Psoas muscle (tissue), 8 donors: ENCODE measurements around the gene PTEN. TPM values are rescaled to one million over a fixed set of nuclear protein-coding genes. Genes with fewer than 3 reads are reported as not detected.

Source experiments
- ATAC-seq, 4 donors: fragments of 200-7000 bp; cut with Tn5 transposase; one replicate each; pipeline ENCODE4 v1.9.1; 2020; ENCODE audit warnings: moderate library complexity in 3 of 4, mild to moderate bottlenecking in 2 of 4
- DNase-seq, 2 donors: peaks; one replicate each; pipeline ENCODE4 v3.0.0-alpha.2; 2020
- H3K27ac ChIP-seq: fragments of 200-600 bp; one replicate; pipeline ENCODE4 v1.8.0; 2022
- H3K27me3 ChIP-seq, 3 donors: fragments of 200-600 bp in 1 of 3; one replicate each; pipeline versions ENCODE4 v1.6.1 to v1.8.0; 2013 to 2022; ENCODE audit warnings: low read length in 2 of 3, mild to moderate bottlenecking in 2 of 3, moderate library complexity in 1 of 3; ENCODE audit not compliant: insufficient read depth in 3 of 3
- H3K36me3 ChIP-seq, 2 donors: fragments of 200-600 bp in 1 of 2; one replicate each; pipeline versions ENCODE4 v1.6.1 to v1.8.0; 2013 to 2022; ENCODE audit warnings: low read depth in 1 of 2, mild to moderate bottlenecking in 1 of 2, moderate library complexity in 1 of 2; ENCODE audit not compliant: insufficient read depth in 1 of 2
- H3K4me1 ChIP-seq: fragments of 200-600 bp; one replicate; pipeline ENCODE4 v1.8.0; 2022
- H3K4me3 ChIP-seq: fragments of 200-600 bp; one replicate; pipeline ENCODE4 v1.8.0; 2022; ENCODE audit warnings: mild to moderate bottlenecking
- H3K9me3 ChIP-seq: fragments of 200-600 bp; one replicate; pipeline ENCODE4 v1.8.0; 2022
- WGBS, 3 donors: extraction: QIAGEN DNeasy Blood & Tissue Kit; methylation state at CpG; one replicate each; pipeline versions ENCODE4 v1.1.6 to v1.1.7; 2013; 5-methylcytosine and 5-hydroxymethylcytosine counted together
- intact Hi-C, 2 donors: fragments of 100-400 bp; cut with DNase I; formaldehyde crosslinking; loops; one replicate each; pipeline versions ENCODE4 v1.11.0 to v1.14.2; 2022
- polyA plus RNA-seq, 3 donors: library from polyadenylated mRNA; stranded (reverse); fragments of 200-250 nt; gene quantifications; one replicate each; pipeline ENCODE4 v1.2.3, GENCODE V29; 2013
- total RNA-seq, 4 donors: library from RNA; stranded (reverse); fragmentation: NEBNext Ultra II Directional in 2 of 4; extraction: Animal tissue kit (Norgen Biotek cat#: 25700) in 2 of 4; gene quantifications; one replicate each; pipeline versions ENCODE4 v1.2.1 to v1.2.4, GENCODE V29; 2021 to 2023
- TF ChIP-seq, protein P1 (sequence below): fragments of 200-600 bp; IDR thresholded peaks from one replicate; pipeline ENCODE4 v1.8.0; 2022; ENCODE audit warnings: antibody characterized with exemption
- donor health status: healthy with polysubstance abuse.
- donor health status: DM: no; HTN: no; CAD: no; lungs with moderate emphysema.
- donor health status: Bipolar disorder and iron deficiency.
- donor health status: healthy.
- donor health status: DM: yes; HTN: yes; CAD: no.
- donor health status: DM: no; HTN: no; CAD: no.
- donor health status: DM: no; HTN: no; CAD: no.
- donor health status: DM: yes; HTN: yes; CAD: no.

Gene PTEN
- total and polyA plus RNA-seq, 7 donors: 13.7 to 51.9 (median 29.8) TPM

DNA sequence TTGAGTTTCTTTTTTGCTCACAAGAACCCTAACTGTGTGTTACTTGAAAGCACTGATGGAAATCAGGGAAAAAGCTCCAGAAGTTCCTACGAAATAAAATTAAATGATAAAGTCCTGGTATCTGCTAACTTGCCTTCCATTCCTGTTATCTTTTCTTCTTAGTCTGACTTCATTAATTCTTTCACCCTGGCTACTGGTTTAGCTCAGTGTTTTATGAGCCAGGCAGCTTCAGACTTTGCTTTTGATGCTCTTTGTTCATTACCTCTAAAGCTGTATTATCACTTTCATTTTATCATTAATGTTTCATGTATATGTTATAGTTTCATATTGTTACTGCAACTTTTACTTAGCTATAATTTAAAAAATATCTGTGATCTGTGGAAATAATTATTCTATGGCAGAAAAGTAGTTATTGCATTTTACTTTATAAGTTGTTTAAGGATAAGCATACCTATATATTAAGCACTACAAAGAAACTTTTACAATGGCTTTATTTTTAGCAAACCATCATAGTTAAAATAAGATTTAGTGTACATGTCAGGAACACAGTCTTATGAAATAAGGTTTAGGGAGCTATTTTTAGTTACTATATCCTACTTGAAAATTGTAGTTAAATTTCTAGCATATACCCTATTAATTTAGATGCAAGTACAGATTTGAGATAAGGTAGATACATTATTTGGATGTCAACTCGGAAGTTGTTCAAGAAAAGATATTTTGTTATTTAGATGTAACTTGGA is 19.3 kb downstream of the PTEN start:
- H3K36me3 ChIP-seq: peaks cover 3 to 8% of the 10 kb centered on the region in 2 donors
- 86 to 89% (median 88%) methylated on average over 2 of the region's 2 CpGs for whole genome bisulfite sequencing, 3 donors
- H3K4me1 ChIP-seq: peaks cover 31% of the 10 kb centered on the region
- TF ChIP-seq, protein P1, sequence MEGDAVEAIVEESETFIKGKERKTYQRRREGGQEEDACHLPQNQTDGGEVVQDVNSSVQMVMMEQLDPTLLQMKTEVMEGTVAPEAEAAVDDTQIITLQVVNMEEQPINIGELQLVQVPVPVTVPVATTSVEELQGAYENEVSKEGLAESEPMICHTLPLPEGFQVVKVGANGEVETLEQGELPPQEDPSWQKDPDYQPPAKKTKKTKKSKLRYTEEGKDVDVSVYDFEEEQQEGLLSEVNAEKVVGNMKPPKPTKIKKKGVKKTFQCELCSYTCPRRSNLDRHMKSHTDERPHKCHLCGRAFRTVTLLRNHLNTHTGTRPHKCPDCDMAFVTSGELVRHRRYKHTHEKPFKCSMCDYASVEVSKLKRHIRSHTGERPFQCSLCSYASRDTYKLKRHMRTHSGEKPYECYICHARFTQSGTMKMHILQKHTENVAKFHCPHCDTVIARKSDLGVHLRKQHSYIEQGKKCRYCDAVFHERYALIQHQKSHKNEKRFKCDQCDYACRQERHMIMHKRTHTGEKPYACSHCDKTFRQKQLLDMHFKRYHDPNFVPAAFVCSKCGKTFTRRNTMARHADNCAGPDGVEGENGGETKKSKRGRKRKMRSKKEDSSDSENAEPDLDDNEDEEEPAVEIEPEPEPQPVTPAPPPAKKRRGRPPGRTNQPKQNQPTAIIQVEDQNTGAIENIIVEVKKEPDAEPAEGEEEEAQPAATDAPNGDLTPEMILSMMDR: no peak
- no peak overlapping the region for H3K27ac ChIP-seq
- DNase-seq: no peak
- peaks cover 7% of the 10 kb centered on the region for H3K9me3 ChIP-seq
- no peak overlapping the region for H3K4me3 ChIP-seq
- peak in 2 of 4 donors; percentile 70 to 77 for ATAC-seq
- intact Hi-C loops: loop anchor here in 1 of 2 donors (10.0 kb wide), 1 partner anchor 72 kb away; no protein-coding TSS in a partner anchor
- no peaks in the 10 kb centered on the region for H3K27me3 ChIP-seq

DNA sequence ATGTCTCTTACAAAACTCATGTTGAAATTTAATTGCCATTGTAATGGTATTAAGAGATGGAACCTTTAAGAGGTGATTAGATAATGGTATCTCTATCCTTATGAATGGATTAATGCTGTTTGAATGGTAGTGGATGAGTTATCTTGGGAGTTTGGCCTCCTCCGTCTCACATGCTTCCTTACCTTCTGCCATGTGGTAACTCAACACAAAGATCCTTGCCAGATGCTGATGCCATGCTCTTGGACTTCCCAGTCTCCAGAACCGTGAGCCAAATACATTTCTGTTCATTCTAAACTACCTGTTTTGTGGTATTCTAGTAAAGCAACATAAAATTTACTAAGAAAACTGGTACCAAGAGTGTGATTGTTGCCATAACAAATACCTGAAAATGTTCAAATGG is 23.2 kb downstream of the PTEN start:
- TF ChIP-seq, protein P1: no peak
- Histone ChIP-seq H3K4me3 (no peak overlapping the region), H3K9me3 (peaks cover 7% of the 10 kb centered on the region), H3K27ac (no peak overlapping the region), H3K27me3 (no peaks in the 10 kb centered on the region), H3K36me3 (peaks cover 3 to 5% of the 10 kb centered on the region in 2 donors), H3K4me1 (peaks cover 15% of the 10 kb centered on the region)
- intact Hi-C loops: loop anchor here in 1 of 2 donors (10.0 kb wide), 1 partner anchor 68 kb away; no protein-coding TSS in a partner anchor
- no peak for ATAC-seq
- WGBS, 3 donors: 93 to 94% (median 94%) methylated on average over 2 of the region's 2 CpGs
- DNase-seq: no peak

DNA sequence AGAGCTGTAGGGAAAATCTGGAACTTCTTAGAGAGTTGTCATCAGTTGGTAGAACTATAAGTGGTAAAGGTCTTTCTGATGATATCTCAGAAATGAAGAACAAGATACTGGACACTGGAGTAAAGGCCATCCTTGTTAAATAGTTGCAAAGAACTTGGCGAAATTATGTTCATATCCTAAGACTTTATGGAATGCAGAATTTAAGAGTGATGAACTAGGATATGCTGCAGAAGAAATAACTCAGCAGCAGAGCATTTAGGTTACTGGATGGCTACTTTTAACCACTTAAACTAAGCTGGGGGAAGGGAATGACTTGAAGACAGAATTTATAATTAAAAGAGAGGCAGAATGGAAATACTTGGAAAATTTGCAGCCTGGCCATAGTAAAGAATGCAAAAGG is 23.7 kb downstream of the PTEN start:
- Histone ChIP-seq H3K27me3 (no peaks in the 10 kb centered on the region), H3K36me3 (peaks cover 3 to 5% of the 10 kb centered on the region in 2 donors), H3K4me1 (peaks cover 12% of the 10 kb centered on the region), H3K27ac (no peak overlapping the region), H3K9me3 (peaks cover 7% of the 10 kb centered on the region), H3K4me3 (no peak overlapping the region)
- TF ChIP-seq, protein P1: no peak
- intact Hi-C loops: loop anchor here in 1 of 2 donors (10.0 kb wide), 1 partner anchor 68 kb away; no protein-coding TSS in a partner anchor
- DNase-seq (no peak), ATAC-seq (no peak)
- 96 to 100% (median 97%) methylated on average over 1 of the region's 1 CpG for WGBS, 3 donors

DNA sequence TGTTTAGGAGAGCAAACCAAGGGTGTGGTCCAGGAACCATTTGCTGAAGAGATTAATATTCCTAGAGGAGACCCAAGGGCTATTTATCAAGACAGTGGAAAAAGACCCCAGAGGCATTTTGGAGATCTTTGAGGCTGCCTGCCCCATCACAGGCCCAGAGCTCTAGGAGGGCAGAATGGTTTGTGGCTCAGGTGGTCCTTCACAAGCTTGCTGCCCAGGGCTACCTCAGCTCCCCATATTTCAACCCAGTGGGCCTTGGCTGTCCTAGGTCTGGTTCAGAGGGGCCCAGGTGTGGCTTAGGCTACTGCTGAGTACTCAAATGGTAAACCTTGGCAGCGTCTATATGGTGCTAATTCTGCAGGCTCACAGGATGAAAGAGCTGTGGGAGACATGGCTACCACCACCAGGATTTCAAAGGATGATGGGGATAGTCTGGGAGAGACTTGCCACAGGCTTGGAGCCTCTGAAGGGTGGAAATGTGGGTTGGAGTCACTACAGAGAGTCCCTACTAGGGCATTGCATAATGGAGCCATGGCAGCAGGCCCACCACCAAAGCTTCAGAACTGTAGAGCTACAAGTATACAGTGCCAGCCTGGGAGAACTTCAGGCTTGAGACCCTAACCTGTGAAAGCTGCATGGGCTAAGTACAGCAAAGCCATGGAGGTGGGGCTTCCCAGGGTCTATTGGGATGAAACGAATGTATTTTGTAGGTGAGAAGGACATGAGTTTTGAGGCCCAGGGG is 24.3 kb downstream of the PTEN start:
- Histone ChIP-seq H3K27ac (no peak overlapping the region), H3K4me3 (no peak overlapping the region), H3K27me3 (no peaks in the 10 kb centered on the region), H3K36me3 (peaks cover 3 to 5% of the 10 kb centered on the region in 2 donors), H3K9me3 (peaks cover 7% of the 10 kb centered on the region), H3K4me1 (peaks cover 6% of the 10 kb centered on the region)
- intact Hi-C loops: loop anchor here in 1 of 2 donors (10.0 kb wide), 1 partner anchor 67 kb away; no protein-coding TSS in a partner anchor
- ATAC-seq (peak in 2 of 4 donors; percentile 25 to 31), DNase-seq (no peak)
- TF ChIP-seq, protein P1: no peak
- 94 to 98% (median 96%) methylated on average over 2 of the region's 2 CpGs for WGBS, 3 donors
